HG03139 (cell line): ENCODE measurements around the gene NFATC1.

Experiments
- ATAC-seq: cut with Tn5 transposase; IDR thresholded peaks from one replicate; pipeline ENCODE4 v1.9.1; 2021; ENCODE audit not compliant: unreplicated experiment

Gene NFATC1

DNA sequence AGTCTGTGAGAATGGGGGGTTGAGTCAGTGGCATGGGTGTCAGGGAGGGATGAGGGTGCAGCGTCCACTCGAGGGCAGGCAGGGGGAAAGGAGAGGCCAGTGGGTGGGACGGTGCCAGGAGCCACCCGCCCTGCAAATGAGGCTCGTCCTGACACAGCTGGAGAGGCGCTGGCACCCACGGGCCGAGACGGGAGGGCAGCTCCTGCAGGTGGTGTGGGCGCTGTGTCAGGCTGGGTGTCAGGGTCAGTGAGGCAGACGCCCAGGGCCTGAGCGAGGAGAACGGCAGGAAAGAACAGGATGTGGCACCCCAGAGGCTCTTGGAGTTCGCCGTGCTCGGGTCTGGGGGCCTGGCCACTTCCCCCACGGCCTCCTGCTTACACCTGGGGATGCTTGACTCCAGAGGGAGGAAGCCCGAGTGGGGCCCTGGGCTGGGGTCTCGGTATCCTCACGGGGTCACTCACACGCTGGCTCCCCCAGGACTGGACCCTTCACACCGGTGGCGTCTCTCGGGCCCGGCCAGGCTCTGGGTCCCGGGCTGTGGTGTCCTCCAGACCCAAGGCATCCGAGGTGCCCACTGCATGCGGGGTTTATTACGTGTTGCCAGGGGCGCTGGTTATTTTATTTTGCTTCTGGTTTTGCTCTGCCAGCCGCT, 153.4 kb downstream of the NFATC1 start:
- no peak for ATAC-seq

GRCh38 chr18:79549638-79550000, 153.9 kb downstream of the NFATC1 start:
- no peak for ATAC-seq

GRCh38 chr18:79552140-79552631, 156.5 kb downstream of the NFATC1 start:
- ATAC-seq = no peak

DNA sequence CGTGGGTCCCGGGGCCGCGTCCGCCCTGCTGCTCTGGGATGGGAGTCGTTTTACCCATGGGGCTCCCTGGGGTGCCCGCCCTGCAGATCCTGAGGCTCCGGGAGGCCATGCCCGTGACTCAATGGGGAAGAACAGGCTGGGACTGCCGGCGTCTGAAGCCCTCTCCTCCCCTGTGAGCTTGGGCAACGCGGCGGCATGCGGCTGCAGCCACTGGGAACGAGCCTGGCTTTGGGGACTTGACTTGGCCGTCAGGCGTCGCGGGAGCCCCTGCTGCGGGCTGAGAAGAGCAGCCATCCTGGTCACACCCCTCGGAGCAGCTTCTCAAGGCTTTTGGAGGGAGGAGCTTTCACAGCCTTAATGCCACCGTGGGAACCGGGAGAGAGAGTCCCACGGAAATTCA, 157.0 kb downstream of the NFATC1 start:
- ATAC-seq = no peak

GRCh38 chr18:79553154-79553553, 157.4 kb downstream of the NFATC1 start:
- ATAC-seq = no peak

DNA sequence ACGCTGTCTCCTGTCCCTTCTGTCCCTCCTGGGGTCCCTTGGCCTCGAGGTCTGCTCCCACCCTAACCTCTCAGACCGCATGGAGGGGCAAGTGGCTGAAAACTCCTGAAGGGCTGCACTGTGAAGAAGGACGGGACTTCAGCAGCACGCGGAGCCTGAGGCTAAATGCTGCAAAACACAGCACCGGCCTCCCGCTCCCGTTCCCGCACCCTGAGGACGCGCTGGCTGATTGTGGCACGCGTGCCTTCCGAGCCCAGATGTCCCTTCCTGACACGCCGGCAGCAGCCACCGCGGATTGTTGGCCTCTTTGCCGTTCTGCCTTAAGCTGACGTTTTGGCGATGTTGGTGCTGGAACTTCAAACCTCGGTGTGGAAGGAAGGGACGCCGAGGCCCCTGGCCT, 158.0 kb downstream of the NFATC1 start:
- ATAC-seq = no peak

- ATAC-seq = no peak
Observed at GRCh38 chr18:79554321-79554720, 158.6 kb downstream of the NFATC1 start.

DNA sequence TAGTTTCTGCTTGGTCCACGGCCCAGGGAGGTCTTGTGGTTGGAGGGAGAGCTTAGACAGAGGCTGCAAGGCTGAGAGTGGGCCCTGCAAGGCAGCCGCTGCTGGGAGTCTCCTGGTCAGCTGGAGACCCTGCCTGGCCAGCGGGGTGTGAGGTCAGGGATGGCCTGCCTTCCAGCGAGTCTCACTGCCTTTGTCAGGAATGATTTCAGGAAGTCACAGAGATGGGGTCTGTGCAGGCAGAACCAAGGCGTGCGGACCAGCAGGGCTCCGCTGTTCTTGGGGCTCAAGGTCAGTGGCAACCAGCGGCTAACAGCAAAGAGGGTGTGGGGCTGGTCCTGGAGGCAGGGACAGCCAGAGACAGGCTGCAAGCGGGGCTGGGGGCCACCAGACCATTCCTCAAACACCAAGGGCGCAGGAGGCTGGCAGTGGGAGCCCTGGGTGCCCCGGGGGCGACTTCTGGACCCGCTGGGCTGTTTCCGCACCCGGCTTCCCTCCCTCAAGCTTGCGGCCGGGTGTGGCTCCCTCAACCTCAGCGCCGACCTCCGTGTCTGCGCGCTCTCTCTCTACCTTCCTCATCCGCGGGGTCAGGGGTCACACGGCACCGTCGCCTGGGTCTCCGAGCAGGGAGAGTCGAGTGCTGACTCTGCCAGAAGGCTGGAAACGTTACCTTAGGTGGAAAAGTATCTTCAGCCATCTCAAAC, 159.4 kb downstream of the NFATC1 start:
- ATAC-seq = no peak

GRCh38 chr18:79555885-79556284, 160.2 kb downstream of the NFATC1 start:
- ATAC-seq = no peak

GRCh38 chr18:79556829-79557585, 161.3 kb downstream of the NFATC1 start:
- ATAC-seq = no peak

DNA sequence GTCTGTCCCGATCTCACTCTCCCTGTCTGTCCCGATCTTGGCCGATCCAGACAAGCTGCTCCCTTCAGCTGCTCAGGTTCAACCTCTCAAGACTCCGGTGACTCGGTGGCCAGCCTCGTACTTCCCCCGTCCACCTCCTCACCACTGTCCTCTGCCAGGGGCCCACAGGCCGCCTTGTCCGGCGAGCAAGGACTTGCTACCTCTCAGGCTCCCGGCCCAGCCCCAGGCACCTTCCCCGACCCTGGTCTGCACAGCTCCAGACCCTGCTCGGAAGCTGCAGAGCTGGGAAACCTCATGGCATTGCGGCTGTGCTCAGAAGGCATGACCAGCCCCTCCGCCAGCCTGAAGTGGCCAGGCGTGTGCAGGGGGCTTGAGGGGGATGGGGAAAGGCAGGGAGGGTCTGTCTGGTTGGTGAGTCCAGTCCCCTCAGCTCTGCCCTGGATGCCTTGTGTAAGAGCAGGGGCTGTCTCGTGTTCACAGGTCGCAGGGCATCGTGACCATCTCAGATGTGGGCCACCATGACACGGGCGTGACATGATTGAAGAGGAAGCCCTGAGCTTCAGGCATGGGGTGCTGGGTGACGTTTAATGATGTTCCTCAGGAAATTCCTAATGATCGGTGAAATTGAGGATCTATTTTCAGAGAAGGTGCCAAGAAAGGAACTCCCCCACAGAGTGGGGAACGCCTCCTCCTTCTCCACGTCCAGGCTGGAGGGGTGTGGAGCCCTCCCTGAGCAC, 162.6 kb downstream of the NFATC1 start:
- ATAC-seq = no peak

- ATAC-seq = no peak
Observed at GRCh38 chr18:79558933-79559416, 163.2 kb downstream of the NFATC1 start.

GRCh38 chr18:79559436-79559835, 163.7 kb downstream of the NFATC1 start:
- ATAC-seq = no peak

DNA sequence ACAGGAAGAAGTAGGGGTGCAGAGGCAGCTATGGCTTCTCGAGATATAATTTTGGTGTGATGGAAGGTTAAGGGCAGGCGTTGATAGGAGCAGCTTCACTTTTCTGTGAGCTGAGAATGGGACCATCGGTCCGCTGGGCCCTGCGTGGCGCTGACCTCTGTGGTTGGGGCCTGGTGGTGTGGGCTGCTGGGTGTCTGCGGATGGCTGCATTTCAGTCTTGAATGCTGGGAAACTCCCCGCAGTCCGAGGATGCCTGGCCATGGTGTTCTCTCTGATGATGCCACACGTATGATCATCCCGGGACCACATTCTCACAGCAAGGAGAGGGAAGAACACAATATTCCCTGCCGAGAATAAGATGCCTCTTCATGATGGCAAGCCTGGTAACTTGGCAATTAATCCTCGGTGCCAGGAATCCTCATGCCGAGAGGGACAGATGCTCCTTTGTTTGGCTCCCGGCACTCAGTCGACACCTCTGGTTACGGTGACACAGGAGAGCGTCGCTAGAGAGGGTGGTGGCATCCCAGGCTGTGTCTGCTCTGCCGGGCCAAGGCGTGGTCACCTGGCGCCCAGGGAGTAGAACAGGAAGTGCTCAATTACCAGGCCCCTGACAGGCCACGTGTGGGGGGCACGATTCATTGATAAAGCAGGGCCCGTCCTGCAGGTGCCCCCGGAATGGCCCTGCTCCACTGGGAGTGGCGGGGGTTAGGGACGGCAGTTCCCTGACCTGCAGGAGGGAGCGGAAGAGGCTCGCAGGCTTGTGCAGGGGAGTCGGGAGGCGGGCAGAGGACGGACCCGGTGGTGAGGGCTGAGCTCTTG, 164.5 kb downstream of the NFATC1 start:
- ATAC-seq = no peak

GRCh38 chr18:79560861-79561210, 165.1 kb downstream of the NFATC1 start:
- ATAC-seq = no peak

GRCh38 chr18:79563949-79564348, 168.2 kb downstream of the NFATC1 start:
- ATAC-seq = no peak

- ATAC-seq = no peak
Observed at GRCh38 chr18:79564441-79564840, 168.7 kb downstream of the NFATC1 start.

- ATAC-seq = no peak
Observed at GRCh38 chr18:79566771-79567431, 171.2 kb downstream of the NFATC1 start.

- ATAC-seq = no peak
Observed at GRCh38 chr18:79567481-79568147, 171.9 kb downstream of the NFATC1 start.
